MM.1S (cell line): Measurements from ENCODE around the gene PTGES3.

Experiments used
- CTCF ChIP-seq: fragments of 300-600 bp; sonication (generic); IDR thresholded peaks from 2 replicates; pipeline ENCODE4 v1.5.1; 2016; ENCODE audit warnings: antibody characterized with exemption, low read length, mixed read lengths
- EZH2 ChIP-seq: fragments of 300-600 bp; sonication (generic); optimal IDR thresholded peaks from 2 replicates; pipeline ENCODE3; 2017; ENCODE audit warnings: low read depth, mild to moderate bottlenecking, antibody characterized with exemption, low read length, mixed read lengths
- EZH2phosphoT487 ChIP-seq: fragments of 300-600 bp; sonication (generic); IDR thresholded peaks from 2 replicates; pipeline ENCODE4 v1.6.1; 2018; ENCODE audit warnings: antibody characterized with exemption, low read length

- TF ChIP-seq CTCF (no peak), EZH2 (no peak), EZH2phosphoT487 (no peak)
Observed at GRCh38 chr12:56682323-56682722, 5.8 kb downstream of the PTGES3 start.
